DOHH2 (cell line): ENCODE measurements around the gene DUSP28.
"Not testable (repeated sequence)": the region's sequence is repeated elsewhere in the genome, so short reads cannot be mapped to it uniquely, and the experiment has no call there.

Experiments
- H3F3A ChIP-seq: fragments of 200-600 bp; sonication (generic), shearing (Covaris generic); 2 replicates; pipeline ENCODE4 v1.6.0; 2016; ENCODE audit warnings: antibody characterized with exemption, mild to moderate bottlenecking; ENCODE audit not compliant: control insufficient read depth, insufficient read depth
- H3K27ac ChIP-seq: fragments of 200-600 bp; sonication (generic); 2 replicates; pipeline ENCODE4 v1.5.1; 2014; ENCODE audit warnings: low read depth, mild to moderate bottlenecking, low read length, moderate library complexity
- H3K27me3 ChIP-seq: fragments of 200-600 bp; sonication (generic); 2 replicates; pipeline ENCODE4 v1.6.1; 2014; ENCODE audit warnings: mild to moderate bottlenecking, low read length, mixed read lengths; ENCODE audit not compliant: control insufficient read depth
- H3K36me3 ChIP-seq: fragments of 200-600 bp; sonication (generic); 2 replicates; pipeline ENCODE4 v1.6.1; 2014; ENCODE audit warnings: mild to moderate bottlenecking, low read length, moderate library complexity, mixed read lengths; ENCODE audit not compliant: control insufficient read depth
- H3K4me1 ChIP-seq: fragments of 200-600 bp; sonication (generic); 2 replicates; pipeline ENCODE4 v1.6.1; 2014; ENCODE audit warnings: mild to moderate bottlenecking, low read length, mixed read lengths; ENCODE audit not compliant: control insufficient read depth
- H3K4me2 ChIP-seq: fragments of 200-600 bp; sonication (generic); 2 replicates; pipeline ENCODE4 v1.6.0; 2014; ENCODE audit warnings: mild to moderate bottlenecking, low read length, moderate library complexity
- H3K4me3 ChIP-seq: fragments of 200-600 bp; sonication (generic); 2 replicates; pipeline ENCODE4 v1.5.1; 2014; ENCODE audit warnings: mild to moderate bottlenecking, low read length, mixed read lengths
- H3K79me2 ChIP-seq: fragments of 200-600 bp; sonication (generic); 2 replicates; pipeline ENCODE4 v1.6.1; 2014; ENCODE audit warnings: mild to moderate bottlenecking, low read length, mixed read lengths; ENCODE audit not compliant: control insufficient read depth
- H3K9me2 ChIP-seq: fragments of 200-600 bp; sonication (generic); replicated peaks from 2 replicates; pipeline ENCODE4 v1.6.1; 2014; ENCODE audit warnings: mild to moderate bottlenecking, low read length, mixed read lengths; ENCODE audit not compliant: control insufficient read depth
- H3K9me3 ChIP-seq: fragments of 200-600 bp; sonication (generic); 2 replicates; pipeline ENCODE4 v1.6.1; 2014; ENCODE audit warnings: antibody characterized with exemption, low read length, mixed read lengths; ENCODE audit not compliant: control insufficient read depth, insufficient read depth
- H4K20me1 ChIP-seq: fragments of 200-600 bp; sonication (generic); 2 replicates; pipeline ENCODE4 v1.6.0; 2014; ENCODE audit warnings: low read depth, mild to moderate bottlenecking, antibody characterized with exemption, low read length, moderate library complexity; ENCODE audit not compliant: control insufficient read depth, insufficient read depth
- CTCF ChIP-seq: fragments of 200-600 bp; sonication (generic); IDR thresholded peaks from one replicate; pipeline ENCODE4 v1.5.1; 2014; ENCODE audit warnings: antibody characterized with exemption, mild to moderate bottlenecking, low read depth, low read length; ENCODE audit not compliant: poor library complexity, severe bottlenecking
- EZH2phosphoT487 ChIP-seq: fragments of 200-600 bp; sonication (generic); IDR thresholded peaks from 2 replicates; pipeline ENCODE4 v1.6.1; 2017; ENCODE audit warnings: borderline replicate concordance, mild to moderate bottlenecking, antibody characterized with exemption, low read length, moderate library complexity, mixed read lengths

The DUSP28 gene

GRCh38 chr2:240519396-240520129 is 40.6 kb upstream of the DUSP28 start:
- Histone ChIP-seq H4K20me1 (no peaks in the 10 kb centered on the region), H3K4me1 (peaks cover 2% of the 10 kb centered on the region), H3K27me3 (no peaks in the 10 kb centered on the region), H3K79me2 (no peaks in the 10 kb centered on the region), H3K4me2 (no peak overlapping the region), H3K27ac (no peak overlapping the region), H3F3A (no peaks in the 10 kb centered on the region), H3K9me3 (peaks cover 22% of the 10 kb centered on the region; the same call in 1 of the 2 replicates), H3K36me3 (peaks cover 30% of the 10 kb centered on the region), H3K9me2 (no peaks in the 10 kb centered on the region), H3K4me3 (no peak overlapping the region)
- TF ChIP-seq CTCF (no peak), EZH2phosphoT487 (no peak)

DNA sequence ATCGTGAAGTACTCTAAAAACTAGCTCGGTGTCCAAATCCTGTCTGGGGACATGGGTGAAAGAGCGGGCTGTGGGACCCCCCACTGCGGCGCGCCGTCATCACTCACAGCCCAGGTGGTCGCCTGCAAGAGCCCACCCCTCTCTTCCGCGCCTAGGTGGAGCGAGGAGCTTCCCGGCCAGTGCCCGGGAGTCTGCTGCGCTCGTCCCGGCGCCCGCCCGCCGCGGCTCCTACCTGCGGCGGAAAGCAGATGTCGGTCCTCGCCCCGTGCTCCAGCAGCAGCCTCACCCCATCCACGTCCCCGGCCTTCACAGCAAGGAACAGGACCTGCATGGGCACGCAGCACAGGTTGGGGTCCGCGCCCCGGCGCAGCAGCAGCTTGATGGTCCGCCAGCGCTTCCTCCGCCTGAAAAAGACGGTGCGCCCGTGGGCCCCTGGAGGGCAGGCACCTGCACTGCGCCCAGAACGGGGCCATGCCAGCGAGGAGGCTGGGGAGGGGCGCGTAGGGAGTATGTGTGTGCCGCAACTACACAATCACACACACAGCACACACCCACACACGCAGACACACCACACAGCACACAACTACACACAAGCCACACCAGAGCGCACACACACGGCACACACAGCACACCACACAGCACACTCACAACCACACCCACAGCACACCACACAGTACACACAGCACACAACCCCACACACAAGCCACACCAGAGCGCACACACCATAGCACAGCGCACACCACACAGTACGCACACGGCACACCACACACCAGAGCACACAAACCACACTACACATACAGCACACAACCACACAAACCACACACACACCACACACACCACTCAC is 39.8 kb upstream of the DUSP28 start:
- no peak overlapping the region for H3K27ac ChIP-seq
- no peaks in the 10 kb centered on the region for H3K27me3 ChIP-seq
- peaks cover 37% of the 10 kb centered on the region for H3K36me3 ChIP-seq
- H3K4me3 ChIP-seq = no peak overlapping the region
- H3K4me1 ChIP-seq = no peaks in the 10 kb centered on the region
- no peak overlapping the region for H3K4me2 ChIP-seq
- peaks cover 29% of the 10 kb centered on the region; the same call in 1 of the 2 replicates for H3K9me3 ChIP-seq
- no peaks in the 10 kb centered on the region for H3K79me2 ChIP-seq
- H3F3A ChIP-seq = no peaks in the 10 kb centered on the region
- TF ChIP-seq EZH2phosphoT487 = no peak
- no peaks in the 10 kb centered on the region for H3K9me2 ChIP-seq
- no peaks in the 10 kb centered on the region for H4K20me1 ChIP-seq

GRCh38 chr2:240520974-240521350 is 39.2 kb upstream of the DUSP28 start:
- TF ChIP-seq EZH2phosphoT487 (no peak), CTCF (no peak)
- Histone ChIP-seq H3K4me1 (no peaks in the 10 kb centered on the region), H3K27me3 (no peaks in the 10 kb centered on the region), H3K27ac (no peak overlapping the region), H3K4me2 (no peak overlapping the region), H3K4me3 (no peak overlapping the region), H4K20me1 (no peaks in the 10 kb centered on the region), H3F3A (no peaks in the 10 kb centered on the region), H3K9me2 (no peaks in the 10 kb centered on the region), H3K79me2 (no peaks in the 10 kb centered on the region), H3K36me3 (peaks cover 44% of the 10 kb centered on the region), H3K9me3 (peaks cover 36% of the 10 kb centered on the region; the same call in 1 of the 2 replicates)

GRCh38 chr2:240521885-240522284 is 38.3 kb upstream of the DUSP28 start:
- peaks cover 45% of the 10 kb centered on the region for H3K9me3 ChIP-seq
- not testable (repeated sequence) for H3K79me2 ChIP-seq, H3K4me3 ChIP-seq, H3K9me2 ChIP-seq, H3K4me2 ChIP-seq, H3K27me3 ChIP-seq, H3K27ac ChIP-seq, H3K4me1 ChIP-seq, H4K20me1 ChIP-seq, H3F3A ChIP-seq
- peaks cover 53% of the 10 kb centered on the region for H3K36me3 ChIP-seq
